G401.6 (cell line): Measurements from ENCODE around the gene HDAC4.

Experiments used
- FAIRE-seq: peaks from 2 replicates; lab custom pipeline; 2012; peaks lifted over from hg19 to GRCh38; lab: Jason Lieb, UNC

The HDAC4 gene

DNA sequence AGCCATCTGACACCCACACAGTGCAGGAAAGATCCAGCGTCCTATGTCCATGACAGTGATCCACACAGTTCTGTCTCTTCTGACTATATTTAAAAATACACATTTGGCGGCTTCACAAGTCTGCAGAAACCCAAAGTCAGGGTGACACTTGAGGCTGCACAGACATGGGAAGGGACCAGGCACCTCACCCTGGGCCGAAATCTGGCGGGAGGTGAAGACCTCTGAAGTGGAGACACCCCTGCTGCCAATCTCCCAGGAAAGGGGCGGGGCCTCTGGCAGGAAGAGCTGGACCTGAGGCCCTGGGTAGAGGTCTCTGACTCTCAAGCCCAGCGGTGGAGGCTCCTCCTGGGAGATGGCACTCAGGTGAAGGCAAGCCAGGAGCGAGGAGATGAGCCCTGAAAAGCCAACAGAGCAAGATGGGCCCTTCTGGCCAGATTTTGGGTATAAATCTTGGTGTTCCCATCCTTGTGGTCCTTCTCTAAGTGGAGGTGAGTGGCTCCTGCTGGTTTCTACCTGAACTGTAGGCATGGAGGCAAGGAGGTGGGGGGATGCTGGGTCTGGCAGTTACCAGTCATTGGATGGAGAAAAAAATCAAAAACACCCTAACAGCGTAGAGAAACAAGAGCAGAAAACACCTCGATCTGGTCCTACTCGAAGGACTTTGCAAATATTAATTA, 248.4 kb downstream of the HDAC4 start:
- no peak for FAIRE-seq

- no peak for FAIRE-seq
Observed at GRCh38 chr2:239151201-239152131, 249.4 kb downstream of the HDAC4 start.

- FAIRE-seq: no peak
Observed at GRCh38 chr2:239150125-239151011, 250.5 kb downstream of the HDAC4 start.

DNA sequence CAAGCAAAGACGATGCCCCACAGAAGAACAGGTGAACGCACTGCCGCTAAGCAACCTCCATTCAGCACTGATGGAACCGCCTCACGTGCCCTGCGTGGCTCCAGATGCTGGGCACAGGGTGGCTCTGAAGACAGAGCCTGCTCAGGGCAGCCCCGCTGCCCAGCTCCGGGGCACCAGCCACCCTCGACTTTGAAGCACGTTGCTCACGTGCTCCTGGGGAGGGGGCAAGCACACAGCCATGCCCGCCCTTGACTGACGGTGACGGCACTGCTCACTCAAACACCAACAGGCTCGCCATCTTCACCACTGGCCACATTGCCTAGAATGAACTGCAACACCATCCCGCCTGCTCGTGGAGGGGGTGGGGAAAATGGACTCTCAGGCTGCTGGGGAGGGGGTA, 251.3 kb downstream of the HDAC4 start:
- no peak for FAIRE-seq

DNA sequence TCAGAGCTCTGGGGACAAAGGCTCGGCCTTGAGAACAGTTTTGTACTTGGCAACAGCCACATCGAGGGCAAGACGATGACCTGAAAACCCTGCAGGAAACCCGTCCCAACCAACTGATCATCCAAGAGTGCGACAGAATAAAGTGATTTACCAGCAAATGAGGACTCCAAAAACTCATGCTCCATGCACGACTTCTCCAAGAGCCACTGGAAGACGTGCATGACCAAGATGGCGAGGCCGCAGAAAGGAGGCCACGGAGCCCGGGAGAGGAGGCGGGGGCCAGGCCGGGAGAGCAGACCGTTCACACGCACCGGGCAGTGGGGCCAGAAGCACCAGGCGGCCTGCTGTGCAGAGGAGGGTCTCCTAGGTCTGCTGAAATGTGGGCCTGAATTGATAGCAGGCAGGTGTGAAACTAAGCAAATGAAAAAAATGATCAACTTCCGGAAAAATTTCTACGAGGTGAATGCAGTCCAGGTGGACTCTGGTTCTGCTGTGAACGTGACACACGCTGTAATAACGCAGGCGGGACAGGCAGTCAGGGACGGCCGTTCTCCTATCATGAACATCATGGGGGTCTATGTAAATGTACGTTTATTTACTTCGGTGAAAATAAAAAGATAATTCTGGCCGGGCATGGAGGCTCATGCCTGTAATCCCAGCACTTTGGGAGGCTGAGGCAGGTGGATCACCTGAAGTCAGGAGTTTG, 252.2 kb downstream of the HDAC4 start:
- no peak for FAIRE-seq

DNA sequence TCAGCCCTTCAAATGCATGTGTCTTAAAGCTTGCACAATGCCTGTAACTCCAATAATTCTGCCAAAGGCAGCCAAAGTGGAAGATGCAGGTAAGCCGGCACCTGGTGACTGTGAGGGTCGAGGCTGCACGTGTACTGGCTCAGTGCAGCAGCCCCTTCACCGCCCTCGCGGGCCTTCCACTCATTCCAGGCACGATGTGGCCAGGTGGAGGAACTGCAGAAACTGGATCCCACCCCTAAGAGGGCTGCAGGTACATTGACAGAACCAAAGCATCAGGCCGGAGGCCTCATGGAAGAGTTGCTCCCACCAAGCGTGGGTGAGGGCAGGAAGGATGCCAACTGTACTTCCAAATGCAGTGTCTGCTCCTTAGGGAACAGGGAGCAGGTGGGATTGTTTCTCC, 253.4 kb downstream of the HDAC4 start:
- no peak for FAIRE-seq

DNA sequence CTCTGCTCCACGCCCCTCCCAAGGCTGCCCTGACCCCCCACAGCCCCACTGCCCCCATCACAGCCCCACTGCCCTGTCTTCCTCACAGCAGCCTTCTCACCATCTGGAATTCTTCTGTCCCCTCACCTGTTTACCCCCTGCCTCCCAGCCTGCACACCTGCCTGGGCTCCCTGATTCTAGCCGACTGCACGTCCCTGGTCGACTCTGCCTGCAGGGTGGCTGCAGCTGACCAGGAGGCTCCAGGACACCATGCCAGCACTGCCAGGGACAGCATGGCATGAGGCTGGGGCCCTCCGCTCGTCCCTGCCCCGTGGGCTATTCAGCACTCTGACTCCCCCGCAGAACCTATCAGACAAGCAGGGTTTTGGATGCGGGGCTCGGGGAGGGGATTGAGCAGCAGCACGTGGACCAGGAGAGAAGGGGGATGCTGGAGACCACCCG, 254.1 kb downstream of the HDAC4 start:
- FAIRE-seq: no peak

- FAIRE-seq: no peak
Observed at GRCh38 chr2:239146011-239146641, 254.7 kb downstream of the HDAC4 start.

DNA sequence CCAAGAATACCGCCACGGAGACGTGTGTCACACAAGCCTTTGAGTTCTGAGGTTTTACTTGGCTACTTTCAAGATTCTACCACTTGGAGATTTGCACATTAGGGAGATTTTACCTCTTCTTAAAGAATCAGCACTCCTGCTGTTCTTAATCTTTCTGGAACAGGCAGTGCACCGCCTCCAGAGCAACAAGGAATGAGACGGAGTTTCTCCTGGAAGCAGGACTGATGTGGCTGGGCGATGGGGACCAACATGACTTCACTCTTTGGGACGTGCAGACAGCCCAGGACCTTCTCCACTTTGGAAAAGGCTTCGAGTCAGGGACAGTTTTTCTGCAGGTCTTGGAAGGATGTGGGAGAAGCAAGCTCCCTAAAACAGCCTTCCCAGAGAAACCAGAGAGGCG, 255.2 kb downstream of the HDAC4 start:
- no peak for FAIRE-seq

- FAIRE-seq: no peak
Observed at GRCh38 chr2:239145106-239145505, 255.7 kb downstream of the HDAC4 start.

- FAIRE-seq: no peak
Observed at GRCh38 chr2:239144713-239144999, 256.2 kb downstream of the HDAC4 start.

- no peak for FAIRE-seq
Observed at GRCh38 chr2:239143858-239144712, 256.7 kb downstream of the HDAC4 start.

GRCh38 chr2:239142806-239143205, 258.0 kb downstream of the HDAC4 start:
- FAIRE-seq: no peak

DNA sequence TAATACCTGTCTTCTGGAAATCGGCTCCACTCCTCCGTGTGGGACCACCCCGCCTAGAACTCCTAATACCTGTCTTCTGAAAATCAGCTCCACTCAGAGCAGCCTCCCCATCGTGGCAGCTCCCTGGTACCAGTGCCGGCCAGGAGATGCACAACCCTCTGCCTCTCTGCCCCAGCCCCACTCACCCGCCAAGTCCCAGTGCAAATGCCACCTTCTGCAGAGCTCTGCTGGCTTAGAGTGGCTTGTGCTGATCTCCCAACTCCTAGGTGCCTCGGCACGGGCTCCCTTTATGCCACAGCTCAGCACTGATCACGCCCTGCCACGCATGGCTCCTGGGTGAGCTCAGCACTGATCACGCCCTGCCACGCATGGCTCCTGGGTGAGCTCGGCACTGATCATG, 258.5 kb downstream of the HDAC4 start:
- no peak for FAIRE-seq

DNA sequence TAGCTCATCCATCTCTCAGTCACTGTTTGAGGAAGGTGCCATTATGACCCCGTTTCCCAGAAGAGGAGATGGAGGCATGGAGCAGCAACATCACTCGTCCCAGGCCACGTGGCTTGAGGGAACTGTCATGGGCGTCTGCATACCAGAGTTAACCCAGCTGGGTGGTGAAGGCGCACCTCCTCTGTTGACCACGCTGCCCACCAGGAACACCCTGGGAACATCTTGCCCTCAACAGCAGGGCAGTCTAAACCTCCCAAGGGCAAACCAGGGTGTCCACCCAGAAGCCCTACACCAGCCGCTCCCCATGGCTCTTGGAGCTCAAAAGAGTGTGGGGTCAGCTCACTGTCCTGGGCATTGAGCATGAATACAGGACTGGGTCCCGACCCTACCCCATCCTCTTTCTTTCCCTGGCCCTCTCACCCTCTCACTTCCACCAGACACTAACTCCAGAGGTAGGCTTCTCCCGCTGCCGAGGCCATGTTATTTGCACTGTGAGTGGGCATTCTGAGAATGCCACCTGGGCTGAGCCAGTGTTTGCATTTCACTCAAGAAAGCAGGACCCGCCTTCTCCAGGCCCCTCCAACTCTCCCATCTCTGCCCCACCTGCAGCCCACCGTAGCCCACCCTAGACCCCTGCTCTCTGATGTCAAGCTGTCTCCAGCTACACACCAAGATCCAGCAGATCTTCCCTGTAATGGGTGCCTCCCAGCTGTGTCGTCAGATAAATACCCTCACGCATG, 259.6 kb downstream of the HDAC4 start:
- no peak for FAIRE-seq

DNA sequence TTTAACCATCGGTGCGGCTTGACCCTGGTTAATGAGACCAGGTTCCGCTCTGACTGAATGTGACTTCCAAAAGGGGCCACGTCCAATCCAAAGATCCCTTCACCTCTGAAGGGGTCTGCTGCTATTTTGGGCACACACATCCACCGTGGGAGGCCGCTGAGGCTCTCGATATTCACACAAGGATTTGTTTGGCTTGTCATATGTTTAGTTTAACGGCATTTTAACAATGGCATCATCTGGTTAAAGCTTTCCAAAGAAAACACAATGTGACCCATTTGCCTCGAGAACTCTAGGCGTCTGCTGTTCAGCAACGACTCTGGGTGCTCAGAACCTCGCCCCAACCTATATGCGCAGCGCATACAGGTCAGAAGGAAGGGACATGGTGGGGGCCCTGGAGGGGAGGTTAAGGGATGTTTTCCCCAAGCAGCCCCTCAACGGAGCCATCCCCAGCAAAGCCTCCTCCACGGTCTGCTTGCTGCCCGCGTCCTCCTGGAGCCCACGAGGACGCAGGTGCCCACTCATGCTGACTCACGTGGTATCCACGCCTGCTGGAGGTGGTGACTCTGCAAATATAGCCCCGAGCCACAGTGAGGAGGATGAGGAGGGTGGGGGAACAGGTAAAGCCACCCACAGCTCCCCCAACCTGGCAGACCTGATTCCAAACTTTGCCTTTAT, 260.3 kb downstream of the HDAC4 start:
- no peak for FAIRE-seq

DNA sequence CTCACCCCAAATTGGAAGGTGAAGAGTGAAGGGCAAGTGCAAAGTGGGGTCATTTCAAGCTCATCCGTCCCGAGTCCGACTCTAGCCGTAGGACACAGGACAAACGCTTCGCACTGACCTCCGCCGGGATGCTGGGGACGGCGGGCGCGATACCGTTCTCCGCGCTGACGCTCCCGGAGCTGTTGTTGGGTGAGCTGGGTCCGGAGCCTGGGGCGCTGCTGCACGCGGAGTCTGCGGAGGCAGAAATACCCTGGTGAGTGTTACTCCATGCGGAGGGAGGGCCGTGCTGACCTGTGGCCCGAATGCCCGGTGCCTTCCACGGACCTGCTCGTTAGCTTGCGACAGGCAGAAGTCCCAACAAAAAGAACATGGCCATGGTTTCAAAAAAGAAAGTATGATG, 261.3 kb downstream of the HDAC4 start:
- no peak for FAIRE-seq

GRCh38 chr2:239139101-239139500, 261.7 kb downstream of the HDAC4 start:
- FAIRE-seq: no peak

DNA sequence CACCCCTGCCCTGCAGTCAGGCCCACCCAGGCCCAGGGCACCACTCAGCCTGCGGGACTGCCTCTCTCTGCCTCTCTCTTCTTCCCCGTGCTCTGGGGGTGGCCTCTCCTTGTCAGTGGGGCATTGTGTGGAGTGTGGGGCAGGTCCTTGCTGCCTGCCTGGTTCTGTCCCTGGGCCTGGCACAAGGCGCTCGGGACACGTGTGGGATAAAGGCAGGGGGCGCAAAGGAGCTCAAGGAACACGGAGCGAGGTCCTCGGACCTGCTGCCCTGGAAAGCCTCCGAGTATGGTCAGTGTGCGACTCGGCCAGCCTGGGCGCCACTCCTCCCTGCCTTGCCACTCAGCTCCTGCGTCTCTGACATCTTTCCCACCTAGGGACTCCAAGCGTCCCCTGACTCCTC, 262.2 kb downstream of the HDAC4 start:
- FAIRE-seq: no peak
